Liver (tissue), 9 donors: ENCODE measurements around the gene CYP11A1. TPM values are rescaled to one million over a fixed set of nuclear protein-coding genes. Genes with fewer than 3 reads are reported as not detected.
"Not testable (repeated sequence)": the region's sequence is repeated elsewhere in the genome, so short reads cannot be mapped to it uniquely, and the experiment has no call there.

Experiments
- DNase-seq: peaks from one replicate; pipeline ENCODE4 v3.0.0-alpha.2; 2017; ENCODE audit warnings: low spot score
- H3K27ac ChIP-seq, 2 donors: one replicate each; pipeline ENCODE4 v1.7.0; 2013; ENCODE audit warnings: inconsistent platforms in 2 of 2, low read length in 2 of 2, control low read depth in 1 of 2, low read depth in 1 of 2, mild to moderate bottlenecking in 1 of 2
- H3K27me3 ChIP-seq, 4 donors: one replicate each; pipeline versions ENCODE4 v1.6.1 to v1.7.0; 2013; ENCODE audit warnings: low read length in 3 of 4, inconsistent platforms in 1 of 4, mild to moderate bottlenecking in 1 of 4, moderate library complexity in 1 of 4; ENCODE audit not compliant: control insufficient read depth in 4 of 4, insufficient read depth in 4 of 4
- H3K36me3 ChIP-seq, 4 donors: one replicate each; pipeline versions ENCODE4 v1.6.1 to v1.7.0; 2013; ENCODE audit warnings: low read length in 3 of 4, mild to moderate bottlenecking in 3 of 4, low read depth in 1 of 4, moderate library complexity in 1 of 4; ENCODE audit not compliant: control insufficient read depth in 4 of 4, insufficient read depth in 3 of 4
- H3K4me1 ChIP-seq, 4 donors: one replicate each; pipeline versions ENCODE4 v1.6.1 to v1.7.0; 2013; ENCODE audit warnings: low read length in 3 of 4, mild to moderate bottlenecking in 3 of 4, moderate library complexity in 1 of 4; ENCODE audit not compliant: control insufficient read depth in 4 of 4, insufficient read depth in 4 of 4
- H3K4me3 ChIP-seq, 3 donors: one replicate each; pipeline versions ENCODE4 v1.6.1 to v1.7.0; 2013; ENCODE audit warnings: low read length in 3 of 3, control low read depth in 1 of 3, low read depth in 1 of 3, mild to moderate bottlenecking in 1 of 3
- H3K9ac ChIP-seq, 2 donors: one replicate each; pipeline ENCODE4 v1.7.0; 2013; ENCODE audit warnings: low read length in 2 of 2, mild to moderate bottlenecking in 2 of 2, moderate library complexity in 2 of 2, control low read depth in 1 of 2, low read depth in 1 of 2
- H3K9me3 ChIP-seq, 4 donors: one replicate each; pipeline versions ENCODE4 v1.6.1 to v1.7.0; 2013; ENCODE audit warnings: low read length in 3 of 4; ENCODE audit not compliant: control insufficient read depth in 4 of 4
- ATF3 ChIP-seq: IDR thresholded peaks from 2 replicates; pipeline ENCODE4 v1.6.1; 2016; ENCODE audit warnings: antibody characterized with exemption
- CTCF ChIP-seq: fragments of 150-350 bp; IDR thresholded peaks from 2 replicates; pipeline ENCODE4 v1.5.1; 2017; ENCODE audit warnings: improper control_type of control experiment, low read depth, low read length; ENCODE audit not compliant: missing input control
- EGR1 ChIP-seq, 2 donors: IDR thresholded peaks; 2 replicates each; pipeline ENCODE4 v1.6.1; 2016 to 2018; ENCODE audit warnings: antibody characterized with exemption in 2 of 2, low read depth in 2 of 2
- FOXA1 ChIP-seq: IDR thresholded peaks from 2 replicates; pipeline ENCODE4 v1.6.1; 2016; ENCODE audit warnings: antibody characterized with exemption
- FOXA2 ChIP-seq: IDR thresholded peaks from 2 replicates; pipeline ENCODE4 v1.6.1; 2016; ENCODE audit warnings: antibody characterized with exemption
- GABPA ChIP-seq, 2 donors: IDR thresholded peaks in 1 of 2; conservative IDR thresholded peaks in 1 of 2; 2 replicates each; pipeline ENCODE4 v1.6.1; 2016; ENCODE audit warnings: antibody characterized with exemption in 2 of 2, mild to moderate bottlenecking in 1 of 2, moderate library complexity in 1 of 2
- HNF4A ChIP-seq, 2 donors: conservative IDR thresholded peaks; 2 replicates each; pipeline ENCODE4 v1.6.1; 2016; ENCODE audit warnings: antibody characterized with exemption in 2 of 2, mild to moderate bottlenecking in 2 of 2
- HNF4G ChIP-seq: IDR thresholded peaks from 2 replicates; pipeline ENCODE4 v1.6.1; 2016; ENCODE audit warnings: antibody characterized with exemption
- JUND ChIP-seq, 2 donors: IDR thresholded peaks; 2 replicates each; pipeline ENCODE4 v1.6.1; 2016; ENCODE audit warnings: antibody characterized with exemption in 2 of 2
- MAX ChIP-seq: IDR thresholded peaks from 2 replicates; pipeline ENCODE4 v1.6.1; 2016; ENCODE audit warnings: antibody characterized with exemption
- NR2F2 ChIP-seq: IDR thresholded peaks from 2 replicates; pipeline ENCODE4 v1.6.1; 2016; ENCODE audit warnings: antibody characterized with exemption
- RAD21 ChIP-seq, 2 donors: IDR thresholded peaks; 2 replicates each; pipeline ENCODE4 v1.6.1; 2016; ENCODE audit warnings: antibody characterized with exemption in 2 of 2, mild to moderate bottlenecking in 2 of 2
- REST ChIP-seq: IDR thresholded peaks from 2 replicates; pipeline ENCODE4 v1.6.1; 2016; ENCODE audit warnings: antibody characterized with exemption, mild to moderate bottlenecking
- RXRA ChIP-seq, 2 donors: IDR thresholded peaks; 2 replicates each; pipeline ENCODE4 v1.6.1; 2017 to 2018; ENCODE audit warnings: antibody characterized with exemption in 2 of 2, mild to moderate bottlenecking in 1 of 2
- SP1 ChIP-seq: IDR thresholded peaks from 2 replicates; pipeline ENCODE4 v1.6.1; 2018; ENCODE audit warnings: antibody characterized with exemption, mild to moderate bottlenecking
- TAF1 ChIP-seq: conservative IDR thresholded peaks from 2 replicates; pipeline ENCODE4 v1.6.1; 2016; ENCODE audit warnings: antibody characterized with exemption, mild to moderate bottlenecking
- YY1 ChIP-seq: IDR thresholded peaks from 2 replicates; pipeline ENCODE4 v1.6.1; 2016; ENCODE audit warnings: antibody characterized with exemption, mild to moderate bottlenecking
- ZBTB33 ChIP-seq: IDR thresholded peaks from 2 replicates; pipeline ENCODE4 v1.6.1; 2016; ENCODE audit warnings: antibody characterized with exemption
- WGBS: extraction: QIAGEN DNeasy Blood & Tissue Kit; methylation state at CpG from one replicate; pipeline ENCODE4 v1.1.7; 2013; 5-methylcytosine and 5-hydroxymethylcytosine counted together
- polyA plus RNA-seq, 2 donors: library from polyadenylated mRNA; stranded (reverse) in 1 of 2; unstranded in 1 of 2; fragments of 200-250 nt in 1 of 2; fragments of >200 nt in 1 of 2; fragmentation: Nextera tagmentation in 1 of 2; extraction: Ambion mirVana in 1 of 2; gene quantifications; one replicate each; pipeline versions ENCODE4 v1.2.1 to v1.2.3, GENCODE V29; 2013 to 2015
- total RNA-seq, 2 donors: library from RNA; depleted of rRNA; stranded (reverse); fragments of >200 nt; gene quantifications; one replicate each; pipeline ENCODE4 v1.2.3, GENCODE V29; 2014
- donor health status: healthy.
- donor health status: healthy.
- donor health status: healthy.
- donor health status: healthy.
- donor health status: healthy.

Gene CYP11A1
- total and polyA plus RNA-seq, 4 donors, result 0.47 to 2.3 (median 1.9) TPM

- Histone ChIP-seq H3K9me3 (no peaks in the 10 kb centered on the region), H3K27ac (no peak overlapping the region), H3K27me3 (no peaks in the 10 kb centered on the region), H3K4me3 (no peak overlapping the region), H3K4me1 (peaks cover 0 to 6% (median 2%) of the 10 kb centered on the region in 4 donors), H3K36me3 (no peaks in the 10 kb centered on the region), H3K9ac (no peak overlapping the region)
- no peak for DNase-seq
- WGBS, result 91% methylated on average over 1 of the region's 1 CpG
- TF ChIP-seq HNF4A (conservative IDR thresholded peaks at IDR 0.05), result no peak
- no peak for TF ChIP-seq JUND (IDR thresholded peaks at IDR 0.05)
- no peak for TF ChIP-seq ATF3
- TF ChIP-seq REST, result no peak
- TF ChIP-seq FOXA1, result no peak
- no peak for TF ChIP-seq YY1
- no peak for TF ChIP-seq SP1
- no peak for TF ChIP-seq RAD21 (IDR thresholded peaks at IDR 0.05)
- TF ChIP-seq CTCF, result no peak
- no peak for TF ChIP-seq FOXA2
- TF ChIP-seq GABPA (IDR thresholded peaks at IDR 0.05 in 1 of 2, conservative IDR thresholded peaks at IDR 0.05 in 1 of 2), result no peak
- no peak for TF ChIP-seq TAF1
- no peak for TF ChIP-seq NR2F2
- no peak for TF ChIP-seq ZBTB33
- TF ChIP-seq EGR1 (IDR thresholded peaks at IDR 0.05; ENCODE audit: low read depth in 2 of 2), result no peak
- TF ChIP-seq RXRA (IDR thresholded peaks at IDR 0.05), result no peak
- TF ChIP-seq MAX, result no peak
- TF ChIP-seq HNF4G, result no peak
Measured at GRCh38 chr15:74362482-74362881, 5.0 kb downstream of the CYP11A1 start.

DNA sequence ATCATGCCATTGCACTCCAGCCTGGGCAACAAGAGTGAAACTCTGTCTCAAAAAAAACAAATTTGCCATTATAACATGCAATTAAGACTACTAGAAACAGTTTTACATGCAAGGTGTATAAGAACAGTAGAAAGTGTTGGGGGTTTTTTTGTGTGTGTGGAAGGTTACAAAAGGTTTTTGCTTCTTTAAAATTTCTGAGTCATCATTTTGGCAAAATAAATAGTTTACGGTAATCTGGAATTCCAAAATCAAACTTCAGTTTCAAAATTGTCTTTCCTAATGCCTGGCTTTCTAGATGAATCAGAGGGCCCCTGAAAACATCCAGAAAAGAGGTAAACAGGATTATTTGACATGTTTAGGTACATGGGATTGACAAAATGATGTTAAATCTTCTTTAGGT is 6.6 kb downstream of the CYP11A1 start:
- 41% methylated on average over 1 of the region's 1 CpG for WGBS
- not testable (repeated sequence) for H3K36me3 ChIP-seq, H3K9me3 ChIP-seq, H3K9ac ChIP-seq, H3K27me3 ChIP-seq, H3K4me3 ChIP-seq, H3K27ac ChIP-seq, DNase-seq, H3K4me1 ChIP-seq

DNA sequence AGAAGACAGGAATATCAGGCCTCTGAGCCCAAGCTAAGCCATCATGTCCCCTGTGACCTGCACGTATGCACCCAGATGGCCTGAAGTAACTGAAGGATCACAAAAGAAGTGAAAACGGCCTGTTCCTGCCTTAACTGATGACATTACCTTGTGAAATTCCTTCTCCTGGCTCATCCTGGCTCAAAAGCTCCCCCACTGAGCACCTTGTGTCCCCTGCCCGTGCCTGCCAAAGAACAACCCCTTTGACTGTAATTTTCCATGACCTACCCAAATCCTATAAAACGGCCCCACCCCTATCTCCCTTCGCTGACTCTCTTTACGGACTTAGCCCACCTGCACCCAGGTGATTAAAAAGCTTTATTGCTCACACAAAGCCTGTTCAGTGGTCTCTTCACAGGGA is 8.1 kb downstream of the CYP11A1 start:
- not testable (repeated sequence) for H3K27ac ChIP-seq, H3K4me3 ChIP-seq, H3K27me3 ChIP-seq, H3K4me1 ChIP-seq, DNase-seq, H3K9ac ChIP-seq, H3K36me3 ChIP-seq, H3K9me3 ChIP-seq
- 84% methylated on average over 6 of the region's 6 CpGs for WGBS

DNA sequence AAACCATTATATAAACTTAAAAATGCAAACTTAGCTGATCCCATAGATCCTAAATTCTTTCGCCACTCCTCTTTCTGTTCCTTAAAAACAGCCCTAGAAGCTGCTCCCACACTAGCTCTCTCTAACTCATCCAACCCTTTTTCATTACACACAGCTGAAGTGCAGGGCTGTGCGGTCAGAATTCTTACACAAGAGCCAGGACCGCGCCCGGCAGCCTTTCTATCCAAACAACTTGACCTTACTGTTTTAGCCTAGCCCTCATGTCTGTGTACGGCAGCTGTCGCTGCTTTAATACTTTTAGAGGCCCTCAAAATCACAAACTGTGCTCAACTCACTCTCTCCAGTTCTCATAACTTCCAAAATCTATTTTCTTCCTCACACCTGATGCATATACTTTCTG is 9.9 kb downstream of the CYP11A1 start:
- WGBS, result 93% methylated on average over 7 of the region's 7 CpGs
- H3K36me3 ChIP-seq, H3K9ac ChIP-seq, H3K27me3 ChIP-seq, H3K4me3 ChIP-seq, DNase-seq, H3K9me3 ChIP-seq, H3K4me1 ChIP-seq, H3K27ac ChIP-seq: not testable (repeated sequence)
